ENCODE data around the gene MYL10.

Gene MYL10

GRCh38 chr7:101575721-101576120 is 53.4 kb downstream of the MYL10 start:
- no peak for DNase-seq (ENCODE audit: low read depth in 2 of 2, low spot score in 1 of 2)

DNA sequence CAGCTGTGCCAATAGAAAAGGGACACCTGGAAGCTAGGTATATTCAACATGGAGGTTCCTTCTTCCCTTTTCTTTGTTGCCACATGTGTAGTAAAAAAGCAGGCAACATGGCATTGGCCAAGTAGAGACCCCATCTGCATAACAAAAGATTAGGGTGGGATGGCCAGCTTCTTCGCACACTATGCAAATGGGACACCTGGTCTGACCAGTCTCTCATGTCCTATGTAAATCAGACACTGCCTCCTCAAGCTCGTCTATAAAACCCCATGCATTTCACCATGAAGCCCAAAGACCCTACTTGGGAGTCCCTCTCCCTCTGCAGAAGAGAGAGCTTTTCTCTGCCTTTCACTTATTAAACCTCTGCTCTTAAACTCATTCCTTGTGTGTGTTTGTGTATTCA is 53.9 kb downstream of the MYL10 start:
- no peak for DNase-seq (ENCODE audit: low read depth in 2 of 2, low spot score in 1 of 2)

- DNase-seq (ENCODE audit: low read depth in 2 of 2, low spot score in 1 of 2): no peak
These were observed 56.9 kb downstream of the MYL10 start for GRCh38 chr7:101572156-101572555.

GRCh38 chr7:101567230-101567629 is 61.9 kb downstream of the MYL10 start:
- DNase-seq (ENCODE audit: low read depth in 2 of 2, low spot score in 1 of 2): no peak

- no peak for DNase-seq (ENCODE audit: low read depth in 2 of 2, low spot score in 1 of 2)
These were observed 63.4 kb downstream of the MYL10 start for GRCh38 chr7:101565601-101566209.

DNA sequence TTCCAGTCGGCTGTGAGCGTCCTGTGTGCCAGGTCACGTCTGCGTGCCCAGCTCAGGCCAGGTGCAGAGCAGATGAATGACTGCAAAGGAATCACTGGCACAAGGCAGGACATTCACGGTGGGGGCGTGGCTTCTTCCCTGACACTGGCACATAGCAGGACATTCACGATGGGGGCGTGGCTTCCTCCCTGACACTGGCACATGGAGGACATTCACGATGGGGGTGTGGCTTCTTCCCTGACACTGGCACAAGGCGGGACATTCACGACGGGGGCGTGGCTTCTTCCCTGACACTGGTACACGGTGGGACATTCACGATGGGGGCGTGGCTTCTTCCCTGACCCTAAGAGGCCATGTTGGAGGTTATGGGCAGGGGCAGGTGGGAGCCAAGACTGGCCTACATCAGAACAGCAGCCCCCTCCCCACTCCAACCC is 64.3 kb downstream of the MYL10 start:
- DNase-seq (ENCODE audit: low read depth in 2 of 2, low spot score in 1 of 2): no peak

DNA sequence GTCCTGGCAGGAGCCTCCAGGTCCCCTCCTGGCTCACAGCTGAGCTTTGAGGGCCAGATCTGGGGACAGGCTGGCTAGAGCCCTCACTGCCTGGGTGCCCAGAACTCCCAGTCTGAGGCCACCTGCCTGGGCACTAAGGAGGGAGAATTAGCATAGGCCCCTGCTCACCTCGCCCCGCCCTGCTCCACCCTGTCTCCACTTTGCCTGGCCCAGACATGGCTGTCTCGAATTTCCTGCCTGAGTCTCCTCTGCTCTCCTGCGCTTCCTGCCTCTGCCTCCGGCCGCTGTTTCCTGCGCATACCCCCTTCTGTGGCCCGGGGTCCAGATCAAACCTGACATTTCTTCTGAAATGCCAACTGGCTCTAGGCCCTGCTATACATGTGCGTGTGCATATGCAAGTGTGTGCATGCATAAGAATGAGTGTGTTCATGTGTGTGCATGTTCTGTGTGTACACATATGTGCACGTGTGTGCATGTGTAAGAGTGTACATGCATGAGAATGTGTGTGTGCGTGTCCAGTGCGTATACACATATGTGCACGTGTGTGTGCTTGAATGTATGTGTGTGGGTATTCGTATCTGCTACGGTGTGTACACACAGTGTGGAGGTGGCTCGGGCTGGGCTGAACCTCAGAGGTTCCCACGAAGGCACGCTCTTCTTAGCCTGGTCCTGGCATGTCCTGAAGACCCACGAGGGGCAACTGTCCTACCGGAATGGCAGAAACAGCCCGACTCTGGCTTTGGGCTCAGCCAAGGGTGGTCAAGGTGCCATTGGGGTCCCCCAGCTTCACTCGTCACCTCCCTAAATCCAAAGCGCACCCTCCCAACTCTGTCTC is 64.9 kb downstream of the MYL10 start:
- no peak for DNase-seq (ENCODE audit: low read depth in 2 of 2, low spot score in 1 of 2)
